ENCODE results near the gene ZNF622. TPM values are rescaled to one million over a fixed set of nuclear protein-coding genes. Genes with fewer than 3 reads are reported as not detected.

The ZNF622 gene
- total and polyA plus RNA-seq, 10 donors: 11.2 to 23.9 (median 18.6) TPM

- Histone ChIP-seq H3K27ac (no peak overlapping the region), H3K4me3 (no peak overlapping the region), H3K36me3 (no peaks in the 10 kb centered on the region), H3K27me3 (replicated peaks in 1 of 7) (no peaks in the 10 kb centered on the region), H3K4me1 (no peaks in the 10 kb centered on the region), H3K9me3 (no peaks in the 10 kb centered on the region)
- no peak for DNase-seq
- intact Hi-C loops (cut with DNase I; ENCODE audit: low total_unique reads): no loop called here
- no peak for TF ChIP-seq POLR2AphosphoS5 (IDR thresholded peaks at IDR 0.05)
- TF ChIP-seq POLR2A (IDR thresholded peaks at IDR 0.05): no peak
- TF ChIP-seq CTCF (IDR thresholded peaks at IDR 0.05 in 8 of 11, conservative IDR thresholded peaks at IDR 0.05 in 3 of 11): no peak
Measured at GRCh38 chr5:16412556-16412955, 53.0 kb downstream of the ZNF622 start.

GRCh38 chr5:16411741-16412455 lies 53.7 kb downstream of the ZNF622 start:
- H3K4me1 ChIP-seq: no peaks in the 10 kb centered on the region
- no peak overlapping the region for H3K27ac ChIP-seq
- no peaks in the 10 kb centered on the region for H3K36me3 ChIP-seq
- H3K9me3 ChIP-seq: no peaks in the 10 kb centered on the region
- no peaks in the 10 kb centered on the region for H3K27me3 ChIP-seq (replicated peaks in 1 of 7)
- no peak for DNase-seq
- no peak overlapping the region for H3K4me3 ChIP-seq
- 73 to 95% (median 80%) methylated on average over 3 of the region's 3 CpGs for WGBS, 5 donors
- intact Hi-C loops (cut with DNase I; ENCODE audit: low total_unique reads): no loop called here
- no peak for TF ChIP-seq CTCF (IDR thresholded peaks at IDR 0.05 in 8 of 11, conservative IDR thresholded peaks at IDR 0.05 in 3 of 11)
- no peak for TF ChIP-seq POLR2A (IDR thresholded peaks at IDR 0.05)
- TF ChIP-seq POLR2AphosphoS5 (IDR thresholded peaks at IDR 0.05): no peak

- Histone ChIP-seq H3K4me1 (no peaks in the 10 kb centered on the region), H3K27me3 (replicated peaks in 1 of 7) (no peaks in the 10 kb centered on the region), H3K36me3 (no peaks in the 10 kb centered on the region), H3K27ac (no peak overlapping the region), H3K9me3 (no peaks in the 10 kb centered on the region), H3K4me3 (no peak overlapping the region)
- TF ChIP-seq CTCF (IDR thresholded peaks at IDR 0.05 in 8 of 11, conservative IDR thresholded peaks at IDR 0.05 in 3 of 11) (no peak), POLR2A (IDR thresholded peaks at IDR 0.05) (no peak), POLR2AphosphoS5 (IDR thresholded peaks at IDR 0.05) (no peak)
- DNase-seq: no peak
- intact Hi-C loops (cut with DNase I; ENCODE audit: low total_unique reads): no loop called here
- 82 to 93% (median 90%) methylated on average over 9 of the region's 9 CpGs for WGBS, 5 donors
Measured at GRCh38 chr5:16411235-16411634, 54.4 kb downstream of the ZNF622 start.

- intact Hi-C loops (cut with DNase I; ENCODE audit: low total_unique reads): no loop called here
- WGBS, 5 donors: 65 to 76% (median 70%) methylated on average over 2 of the region's 2 CpGs
- Histone ChIP-seq H3K4me1 (no peaks in the 10 kb centered on the region), H3K27me3 (replicated peaks in 1 of 7) (no peaks in the 10 kb centered on the region), H3K4me3 (no peak overlapping the region), H3K27ac (no peak overlapping the region), H3K36me3 (no peaks in the 10 kb centered on the region), H3K9me3 (no peaks in the 10 kb centered on the region)
- TF ChIP-seq POLR2A (IDR thresholded peaks at IDR 0.05) (no peak), CTCF (IDR thresholded peaks at IDR 0.05 in 8 of 11, conservative IDR thresholded peaks at IDR 0.05 in 3 of 11) (no peak), POLR2AphosphoS5 (IDR thresholded peaks at IDR 0.05) (no peak)
- DNase-seq: no peak
Measured at GRCh38 chr5:16410338-16410737, 55.3 kb downstream of the ZNF622 start.

All from spleen (tissue), 11 donors.